H1 (cell line): ENCODE data around the gene CHI3L2. TPM values are rescaled to one million over a fixed set of nuclear protein-coding genes. Genes with fewer than 3 reads are reported as not detected.

Experiments
- BACH1 ChIP-seq: IDR thresholded peaks from 2 replicates; pipeline ENCODE4 v1.6.1; 2012; ENCODE audit warnings: low read length, improper control_type of control experiment
- POLR2A ChIP-seq, 2 experiments: IDR thresholded peaks; 1 replicate in 1 of 2; 2 replicates in 1 of 2; pipeline ENCODE4 v1.6.1; 2011; ENCODE audit warnings: low read depth in 2 of 2, low read length in 2 of 2, mild to moderate bottlenecking in 2 of 2; ENCODE audit errors: control extremely low read depth in 1 of 2
- POLR2AphosphoS5 ChIP-seq: IDR thresholded peaks from 2 replicates; pipeline ENCODE4 v1.6.1; 2011; ENCODE audit warnings: low read depth, low read length
- RBBP5 ChIP-seq: IDR thresholded peaks from 2 replicates; pipeline ENCODE4 v1.7.1; 2012; ENCODE audit warnings: low read depth, mild to moderate bottlenecking, inconsistent platforms, low read length, moderate library complexity, borderline replicate concordance
- ZNF274 ChIP-seq: IDR thresholded peaks from 2 replicates; pipeline ENCODE4 v1.7.0; 2012; ENCODE audit warnings: low read length, borderline replicate concordance; ENCODE audit errors: extremely low read depth
- polyA plus RNA-seq, 7 experiments: library from polyadenylated mRNA; depleted of rRNA in 3 of 7; stranded (reverse) in 5 of 7; unstranded in 2 of 7; fragments of >200 nt in 5 of 7; fragments of 200-250 nt in 2 of 7; gene quantifications; 1 replicate in 5 of 7; 2 replicates in 1 of 7; 4 replicates in 1 of 7; pipeline versions ENCODE4 v1.2.1 to v1.2.3, GENCODE V29; 2011 to 2013; ENCODE audit warnings: missing spikeins in 2 of 7, mixed read lengths in 2 of 7
- total RNA-seq: library from RNA; stranded (reverse); fragmentation: NEBNext Ultra II Directional; extraction: Animal tissue kit (Norgen Biotek cat#: 25700); gene quantifications from 2 replicates; pipeline ENCODE4 v1.2.1, GENCODE V29; 2021
- TF ChIP-seq, protein P1 (sequence below): fragments of 300-600 bp; sonication (generic); IDR thresholded peaks from 2 replicates; pipeline ENCODE4 v1.7.1; 2012; ENCODE audit warnings: low read length, moderate library complexity, mild to moderate bottlenecking, inconsistent platforms; ENCODE audit not compliant: insufficient replicate concordance

The CHI3L2 gene
- total and polyA plus RNA-seq, 2 of the 8 experiments (the other 6 are each of a cell fraction or from before 2014, with no cell fraction given) = not detected

DNA sequence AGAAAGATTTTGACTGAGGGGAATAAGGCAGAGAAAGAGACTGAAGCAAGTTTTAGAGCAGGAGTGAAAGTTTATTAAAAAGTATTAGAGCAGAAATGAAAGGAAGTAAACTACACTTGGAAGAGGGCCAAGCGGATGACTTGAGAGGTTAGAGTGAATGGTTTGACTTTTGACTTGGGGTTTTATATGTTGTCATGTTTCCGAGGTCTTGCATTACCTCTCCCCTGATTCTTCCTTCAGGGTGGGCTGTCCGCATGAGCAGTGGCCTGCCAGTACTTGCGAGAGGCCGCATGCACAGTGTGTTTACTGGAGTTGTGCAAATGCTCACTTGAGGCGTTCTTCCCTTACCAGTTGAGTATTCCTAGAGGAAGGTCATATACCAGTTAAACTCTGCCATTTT is 14.1 kb upstream of the CHI3L2 start (continued):
- TF ChIP-seq, protein P1, sequence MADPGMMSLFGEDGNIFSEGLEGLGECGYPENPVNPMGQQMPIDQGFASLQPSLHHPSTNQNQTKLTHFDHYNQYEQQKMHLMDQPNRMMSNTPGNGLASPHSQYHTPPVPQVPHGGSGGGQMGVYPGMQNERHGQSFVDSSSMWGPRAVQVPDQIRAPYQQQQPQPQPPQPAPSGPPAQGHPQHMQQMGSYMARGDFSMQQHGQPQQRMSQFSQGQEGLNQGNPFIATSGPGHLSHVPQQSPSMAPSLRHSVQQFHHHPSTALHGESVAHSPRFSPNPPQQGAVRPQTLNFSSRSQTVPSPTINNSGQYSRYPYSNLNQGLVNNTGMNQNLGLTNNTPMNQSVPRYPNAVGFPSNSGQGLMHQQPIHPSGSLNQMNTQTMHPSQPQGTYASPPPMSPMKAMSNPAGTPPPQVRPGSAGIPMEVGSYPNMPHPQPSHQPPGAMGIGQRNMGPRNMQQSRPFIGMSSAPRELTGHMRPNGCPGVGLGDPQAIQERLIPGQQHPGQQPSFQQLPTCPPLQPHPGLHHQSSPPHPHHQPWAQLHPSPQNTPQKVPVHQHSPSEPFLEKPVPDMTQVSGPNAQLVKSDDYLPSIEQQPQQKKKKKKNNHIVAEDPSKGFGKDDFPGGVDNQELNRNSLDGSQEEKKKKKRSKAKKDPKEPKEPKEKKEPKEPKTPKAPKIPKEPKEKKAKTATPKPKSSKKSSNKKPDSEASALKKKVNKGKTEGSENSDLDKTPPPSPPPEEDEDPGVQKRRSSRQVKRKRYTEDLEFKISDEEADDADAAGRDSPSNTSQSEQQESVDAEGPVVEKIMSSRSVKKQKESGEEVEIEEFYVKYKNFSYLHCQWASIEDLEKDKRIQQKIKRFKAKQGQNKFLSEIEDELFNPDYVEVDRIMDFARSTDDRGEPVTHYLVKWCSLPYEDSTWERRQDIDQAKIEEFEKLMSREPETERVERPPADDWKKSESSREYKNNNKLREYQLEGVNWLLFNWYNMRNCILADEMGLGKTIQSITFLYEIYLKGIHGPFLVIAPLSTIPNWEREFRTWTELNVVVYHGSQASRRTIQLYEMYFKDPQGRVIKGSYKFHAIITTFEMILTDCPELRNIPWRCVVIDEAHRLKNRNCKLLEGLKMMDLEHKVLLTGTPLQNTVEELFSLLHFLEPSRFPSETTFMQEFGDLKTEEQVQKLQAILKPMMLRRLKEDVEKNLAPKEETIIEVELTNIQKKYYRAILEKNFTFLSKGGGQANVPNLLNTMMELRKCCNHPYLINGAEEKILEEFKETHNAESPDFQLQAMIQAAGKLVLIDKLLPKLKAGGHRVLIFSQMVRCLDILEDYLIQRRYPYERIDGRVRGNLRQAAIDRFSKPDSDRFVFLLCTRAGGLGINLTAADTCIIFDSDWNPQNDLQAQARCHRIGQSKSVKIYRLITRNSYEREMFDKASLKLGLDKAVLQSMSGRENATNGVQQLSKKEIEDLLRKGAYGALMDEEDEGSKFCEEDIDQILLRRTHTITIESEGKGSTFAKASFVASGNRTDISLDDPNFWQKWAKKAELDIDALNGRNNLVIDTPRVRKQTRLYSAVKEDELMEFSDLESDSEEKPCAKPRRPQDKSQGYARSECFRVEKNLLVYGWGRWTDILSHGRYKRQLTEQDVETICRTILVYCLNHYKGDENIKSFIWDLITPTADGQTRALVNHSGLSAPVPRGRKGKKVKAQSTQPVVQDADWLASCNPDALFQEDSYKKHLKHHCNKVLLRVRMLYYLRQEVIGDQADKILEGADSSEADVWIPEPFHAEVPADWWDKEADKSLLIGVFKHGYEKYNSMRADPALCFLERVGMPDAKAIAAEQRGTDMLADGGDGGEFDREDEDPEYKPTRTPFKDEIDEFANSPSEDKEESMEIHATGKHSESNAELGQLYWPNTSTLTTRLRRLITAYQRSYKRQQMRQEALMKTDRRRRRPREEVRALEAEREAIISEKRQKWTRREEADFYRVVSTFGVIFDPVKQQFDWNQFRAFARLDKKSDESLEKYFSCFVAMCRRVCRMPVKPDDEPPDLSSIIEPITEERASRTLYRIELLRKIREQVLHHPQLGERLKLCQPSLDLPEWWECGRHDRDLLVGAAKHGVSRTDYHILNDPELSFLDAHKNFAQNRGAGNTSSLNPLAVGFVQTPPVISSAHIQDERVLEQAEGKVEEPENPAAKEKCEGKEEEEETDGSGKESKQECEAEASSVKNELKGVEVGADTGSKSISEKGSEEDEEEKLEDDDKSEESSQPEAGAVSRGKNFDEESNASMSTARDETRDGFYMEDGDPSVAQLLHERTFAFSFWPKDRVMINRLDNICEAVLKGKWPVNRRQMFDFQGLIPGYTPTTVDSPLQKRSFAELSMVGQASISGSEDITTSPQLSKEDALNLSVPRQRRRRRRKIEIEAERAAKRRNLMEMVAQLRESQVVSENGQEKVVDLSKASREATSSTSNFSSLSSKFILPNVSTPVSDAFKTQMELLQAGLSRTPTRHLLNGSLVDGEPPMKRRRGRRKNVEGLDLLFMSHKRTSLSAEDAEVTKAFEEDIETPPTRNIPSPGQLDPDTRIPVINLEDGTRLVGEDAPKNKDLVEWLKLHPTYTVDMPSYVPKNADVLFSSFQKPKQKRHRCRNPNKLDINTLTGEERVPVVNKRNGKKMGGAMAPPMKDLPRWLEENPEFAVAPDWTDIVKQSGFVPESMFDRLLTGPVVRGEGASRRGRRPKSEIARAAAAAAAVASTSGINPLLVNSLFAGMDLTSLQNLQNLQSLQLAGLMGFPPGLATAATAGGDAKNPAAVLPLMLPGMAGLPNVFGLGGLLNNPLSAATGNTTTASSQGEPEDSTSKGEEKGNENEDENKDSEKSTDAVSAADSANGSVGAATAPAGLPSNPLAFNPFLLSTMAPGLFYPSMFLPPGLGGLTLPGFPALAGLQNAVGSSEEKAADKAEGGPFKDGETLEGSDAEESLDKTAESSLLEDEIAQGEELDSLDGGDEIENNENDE = no peak
- TF ChIP-seq ZNF274 (no peak), POLR2A (IDR thresholded peaks at IDR 0.05; ENCODE audit: control extremely low read depth in 1 of 2, low read depth in 2 of 2, low read length in 2 of 2) (no peak), RBBP5 (no peak), BACH1 (no peak), POLR2AphosphoS5 (no peak)
